NCI-H1105 (cell line): ENCODE measurements around the gene CD9.

Experiments
- DNase-seq: peaks from one replicate; lab custom pipeline; 2025; lab: John Stamatoyannopoulos, UW

Gene CD9

GRCh38 chr12:6221146-6221545, 20.9 kb downstream of the CD9 start:
- no peak for DNase-seq

- DNase-seq, result no peak
These were observed 22.0 kb downstream of the CD9 start for GRCh38 chr12:6222078-6222654.

GRCh38 chr12:6223545-6223944, 23.3 kb downstream of the CD9 start:
- no peak for DNase-seq

- peak; percentile 70 for DNase-seq
These were observed 24.4 kb downstream of the CD9 start for GRCh38 chr12:6224550-6224949.

- DNase-seq, result no peak
These were observed 25.4 kb downstream of the CD9 start for GRCh38 chr12:6225630-6226001.

GRCh38 chr12:6226002-6226678, 25.9 kb downstream of the CD9 start:
- DNase-seq, result peak; percentile 62

GRCh38 chr12:6226679-6227051, 26.5 kb downstream of the CD9 start:
- DNase-seq, result no peak

- DNase-seq, result no peak
These were observed 28.5 kb downstream of the CD9 start for GRCh38 chr12:6228535-6229223.

GRCh38 chr12:6229224-6230218, 29.3 kb downstream of the CD9 start:
- no peak for DNase-seq

GRCh38 chr12:6230321-6231110, 30.3 kb downstream of the CD9 start:
- DNase-seq, result no peak

GRCh38 chr12:6231359-6232268, 31.4 kb downstream of the CD9 start:
- no peak for DNase-seq

GRCh38 chr12:6233121-6233971, 33.1 kb downstream of the CD9 start:
- no peak for DNase-seq

- no peak for DNase-seq
These were observed 34.0 kb downstream of the CD9 start for GRCh38 chr12:6234214-6234613.

GRCh38 chr12:6234906-6235305, 34.7 kb downstream of the CD9 start:
- no peak for DNase-seq

- DNase-seq, result peak; percentile 80
These were observed 35.3 kb downstream of the CD9 start for GRCh38 chr12:6235499-6235898.

- no peak for DNase-seq
These were observed 35.9 kb downstream of the CD9 start for GRCh38 chr12:6235906-6236640.

- DNase-seq, result no peak
These were observed 36.4 kb downstream of the CD9 start for GRCh38 chr12:6236641-6236940.

- no peak for DNase-seq
These were observed 37.6 kb downstream of the CD9 start for GRCh38 chr12:6237830-6238229.

- no peak for DNase-seq
These were observed 38.7 kb downstream of the CD9 start for GRCh38 chr12:6238875-6239274.
